HG03103 (cell line): ENCODE data around the gene TMEM117.
A peak's percentile ranks its signal among the peaks of the same experiment; 100 is the strongest.

Experiments
- ATAC-seq: cut with Tn5 transposase; IDR thresholded peaks from one replicate; pipeline ENCODE4 v1.9.1; 2021; ENCODE audit warnings: low read depth; ENCODE audit not compliant: unreplicated experiment

Gene TMEM117

GRCh38 chr12:44258246-44258645 is 422.4 kb downstream of the TMEM117 start:
- ATAC-seq, result no peak

- ATAC-seq, result no peak
Observed at GRCh38 chr12:44259890-44260289, 424.0 kb downstream of the TMEM117 start.

DNA sequence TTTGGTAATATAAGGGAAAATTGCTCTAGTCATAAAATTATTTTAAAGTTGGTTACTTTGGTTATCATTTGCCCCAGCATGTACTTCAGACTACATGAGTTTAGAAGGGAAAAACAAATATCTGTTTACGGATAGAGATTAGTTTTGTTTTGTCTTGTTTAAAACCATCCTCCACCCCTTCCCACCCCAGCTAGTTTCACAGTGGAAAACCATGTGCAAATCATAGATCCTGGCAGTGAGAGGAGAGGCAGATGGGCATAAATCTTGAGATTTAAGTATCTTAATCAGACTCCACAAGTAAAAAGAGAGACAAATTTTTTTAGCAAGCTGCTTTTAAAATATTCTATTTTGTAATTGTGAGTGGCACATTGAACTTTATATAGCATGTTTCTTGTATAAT is 424.7 kb downstream of the TMEM117 start:
- ATAC-seq, result no peak

GRCh38 chr12:44285321-44285960 is 449.6 kb downstream of the TMEM117 start:
- no peak for ATAC-seq

DNA sequence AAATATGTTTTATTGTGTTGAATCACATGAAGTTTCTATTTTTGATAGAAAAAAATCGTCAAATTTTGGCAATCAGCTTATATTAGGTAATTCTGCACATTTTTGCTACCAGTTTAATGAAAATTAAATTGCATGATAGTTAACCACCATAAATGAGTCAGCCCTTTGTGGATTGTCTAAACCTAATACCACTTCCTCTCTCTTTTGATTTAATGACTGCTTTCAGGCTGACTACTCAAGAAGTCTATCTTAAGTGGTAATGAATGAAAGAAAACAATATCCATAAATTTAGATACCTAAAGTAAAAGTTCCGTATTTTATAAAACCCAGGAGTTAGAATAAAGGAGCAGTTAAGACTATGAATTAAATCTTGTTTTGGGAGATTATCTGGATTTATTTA is 450.5 kb downstream of the TMEM117 start:
- peak; percentile 65 for ATAC-seq

GRCh38 chr12:44286821-44287505 is 451.1 kb downstream of the TMEM117 start:
- no peak for ATAC-seq

DNA sequence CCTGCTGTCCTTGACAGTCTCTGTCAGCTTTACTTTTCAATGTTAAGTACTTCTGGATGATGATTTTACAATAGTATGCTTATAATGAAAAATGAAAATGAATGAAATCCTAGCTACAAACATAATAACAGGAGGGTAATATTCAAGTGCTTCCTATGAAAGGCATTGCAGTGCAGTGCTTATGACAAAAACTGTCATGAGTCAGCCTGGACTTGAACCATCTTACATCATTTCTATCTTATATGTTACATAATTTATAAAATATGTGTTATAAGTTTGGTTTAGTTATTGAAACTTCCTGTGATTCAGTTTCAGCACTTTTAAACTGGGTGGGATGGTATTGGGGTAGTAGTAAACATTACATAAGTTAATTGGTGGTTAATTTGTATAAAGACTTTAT is 451.7 kb downstream of the TMEM117 start:
- ATAC-seq, result no peak

GRCh38 chr12:44294649-44295048 is 458.8 kb downstream of the TMEM117 start:
- ATAC-seq, result peak; percentile 98

- ATAC-seq, result no peak
Observed at GRCh38 chr12:44295958-44296623, 460.2 kb downstream of the TMEM117 start.

DNA sequence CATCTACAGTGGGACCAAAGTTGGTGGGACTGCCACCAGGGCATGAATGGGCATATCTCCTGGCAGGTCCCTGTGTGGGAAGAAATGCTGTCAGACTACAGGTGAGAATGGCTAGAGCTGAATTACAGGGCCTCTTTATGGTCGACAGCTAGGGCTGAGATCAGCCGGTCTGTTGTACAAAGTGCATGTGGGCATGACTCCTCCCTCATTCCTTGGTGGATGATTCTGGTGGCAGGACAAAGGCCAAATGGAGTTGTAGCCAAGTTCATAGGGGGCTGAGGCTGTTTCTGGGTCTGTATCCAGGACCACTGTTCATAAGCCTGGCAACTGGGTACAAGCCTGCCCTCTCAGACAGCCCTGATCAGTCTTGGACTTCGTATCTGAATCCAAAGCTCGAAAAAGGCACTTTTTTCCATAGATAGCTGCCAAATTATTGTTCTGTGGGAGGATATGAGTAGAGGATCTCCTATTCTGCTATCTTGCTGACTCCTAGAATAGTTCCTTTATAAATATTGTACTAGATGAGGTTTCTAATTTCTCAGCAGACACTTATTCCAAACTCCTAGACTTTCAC is 460.8 kb downstream of the TMEM117 start:
- no peak for ATAC-seq

GRCh38 chr12:44299524-44299923 is 463.6 kb downstream of the TMEM117 start:
- ATAC-seq, result no peak

GRCh38 chr12:44307506-44308168 is 471.8 kb downstream of the TMEM117 start:
- no peak for ATAC-seq

DNA sequence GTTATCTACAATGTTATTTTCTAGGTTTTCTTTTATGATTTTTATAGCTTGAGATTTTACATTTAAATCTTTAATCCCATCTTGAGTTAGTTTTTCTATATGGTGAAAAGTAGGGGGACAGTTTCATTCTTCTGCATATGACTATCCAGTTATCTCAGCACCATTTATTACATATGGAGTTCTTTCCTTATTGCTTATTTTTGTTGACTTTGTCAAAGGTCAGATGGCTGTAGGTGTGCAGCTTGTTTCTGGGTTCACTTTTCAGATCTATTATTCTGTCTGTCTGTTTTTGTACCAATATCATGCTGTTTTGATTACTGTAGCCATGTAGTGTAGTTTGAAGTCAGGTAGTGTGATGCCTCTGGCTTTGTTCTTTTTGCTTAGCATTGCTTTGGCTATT is 477.3 kb downstream of the TMEM117 start:
- ATAC-seq, result no peak

GRCh38 chr12:44314007-44314500 is 478.2 kb downstream of the TMEM117 start:
- ATAC-seq, result no peak

DNA sequence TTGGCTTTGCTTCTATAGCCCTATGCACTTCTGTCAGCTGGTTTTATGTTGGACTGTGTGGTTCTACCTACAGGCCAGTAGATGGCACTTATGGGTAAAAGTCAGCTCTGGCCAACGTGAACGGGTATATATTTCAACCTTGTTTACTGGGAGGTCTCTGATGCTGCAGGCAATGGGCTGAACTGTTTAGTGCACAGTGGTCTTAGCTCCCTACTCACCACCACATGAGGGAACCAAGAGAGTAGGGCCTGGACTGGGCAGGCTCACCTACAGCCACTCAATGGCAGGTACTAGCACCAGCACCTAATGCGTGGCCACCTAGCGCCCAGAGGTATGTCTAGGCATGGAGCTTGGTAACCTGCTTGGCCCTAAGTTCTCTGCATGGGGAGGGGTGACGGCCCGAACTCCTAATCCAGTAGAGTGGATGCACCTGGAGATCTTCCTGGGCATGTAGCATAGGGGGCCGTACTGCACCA is 481.8 kb downstream of the TMEM117 start:
- peak; percentile 82 for ATAC-seq

DNA sequence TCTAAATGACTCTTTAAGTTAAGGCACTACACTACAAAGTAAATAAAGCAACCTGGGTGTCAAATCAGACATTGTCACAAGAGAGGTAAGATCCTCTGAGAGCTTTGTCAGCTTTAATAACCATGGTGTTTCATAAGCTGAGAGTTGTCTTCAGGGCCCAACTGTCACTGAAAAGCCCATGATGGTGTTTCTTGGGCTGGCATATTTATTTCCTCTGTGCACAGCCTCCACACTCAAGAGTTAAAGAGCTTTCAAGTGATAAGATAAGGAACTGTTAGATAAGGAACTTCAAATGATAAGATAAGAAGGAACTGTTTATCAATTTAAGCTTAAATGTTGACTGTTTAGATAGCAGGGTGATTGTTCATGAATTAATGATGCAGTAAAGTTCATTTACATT is 495.4 kb downstream of the TMEM117 start:
- ATAC-seq, result no peak

DNA sequence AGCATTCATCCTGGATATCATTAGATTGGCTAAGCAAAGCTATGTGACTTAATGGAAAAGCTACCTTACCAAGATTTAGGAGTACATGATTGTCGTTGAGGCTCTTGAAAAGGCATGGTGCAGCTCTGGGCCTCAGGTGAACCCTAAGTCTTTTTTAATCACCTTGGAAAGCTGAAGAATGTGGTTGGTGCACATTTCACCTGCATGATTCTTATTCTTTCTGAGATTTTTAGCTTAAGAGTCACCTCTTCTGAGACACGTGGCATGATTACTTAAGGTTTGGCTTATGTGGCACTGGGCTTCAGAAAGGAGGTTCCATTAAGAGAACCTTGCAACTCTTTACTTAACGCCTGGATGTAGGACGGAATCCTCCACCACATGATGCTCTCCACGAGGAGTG is 498.5 kb downstream of the TMEM117 start:
- no peak for ATAC-seq

- no peak for ATAC-seq
Observed at GRCh38 chr12:44335030-44335429, 499.1 kb downstream of the TMEM117 start.

DNA sequence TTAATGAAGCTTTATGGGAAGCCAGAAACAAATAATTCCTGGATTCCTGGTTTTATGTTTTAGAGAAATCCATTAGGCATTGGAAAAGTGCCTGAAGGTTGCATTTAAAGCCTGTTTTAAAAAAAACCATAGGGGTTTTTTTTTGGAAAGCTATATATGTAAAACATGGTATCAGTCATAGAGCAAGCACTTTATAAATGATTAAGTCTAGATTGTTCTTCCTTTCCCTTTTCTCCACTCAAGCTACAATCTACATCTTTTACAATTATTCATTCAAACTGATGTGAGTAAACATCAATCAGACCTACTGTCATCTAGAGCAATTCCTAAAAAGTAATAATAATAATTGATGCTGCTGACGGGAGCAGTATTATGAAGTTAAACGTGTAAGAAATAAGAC is 500.7 kb downstream of the TMEM117 start:
- ATAC-seq, result no peak

GRCh38 chr12:44342371-44342770 is 506.5 kb downstream of the TMEM117 start:
- no peak for ATAC-seq

- no peak for ATAC-seq
Observed at GRCh38 chr12:44347145-44347544, 511.3 kb downstream of the TMEM117 start.
